Hematopoietic multipotent progenitor cell treated with erythropoietin and hydrocortisone succinate and interleukin-3 and kit ligand, for 15 days (in vitro differentiated cells): ENCODE data around the gene ACE2.

Experiments used
- DNase-seq: peaks from one replicate; pipeline ENCODE4 v3.0.0-alpha.2; 2015; ENCODE audit warnings: low spot score

The ACE2 gene

GRCh38 chrX:15574017-15574416 lies 26.7 kb downstream of the ACE2 start:
- DNase-seq = no peak

- no peak for DNase-seq
These were observed 30.6 kb downstream of the ACE2 start for GRCh38 chrX:15570145-15570544.

GRCh38 chrX:15567886-15568616 lies 32.7 kb downstream of the ACE2 start:
- no peak for DNase-seq

GRCh38 chrX:15567267-15567666 lies 33.5 kb downstream of the ACE2 start:
- no peak for DNase-seq

- DNase-seq = no peak
These were observed 34.5 kb downstream of the ACE2 start for GRCh38 chrX:15566244-15566643.

GRCh38 chrX:15564981-15565579 lies 35.7 kb downstream of the ACE2 start:
- peak; percentile 49 for DNase-seq

GRCh38 chrX:15563056-15563455 lies 37.7 kb downstream of the ACE2 start:
- DNase-seq = no peak

- no peak for DNase-seq
These were observed 39.8 kb downstream of the ACE2 start for GRCh38 chrX:15560924-15561323.

GRCh38 chrX:15559227-15559626 lies 41.5 kb downstream of the ACE2 start:
- no peak for DNase-seq

GRCh38 chrX:15549189-15550012 lies 51.4 kb downstream of the ACE2 start:
- DNase-seq = no peak

- DNase-seq = no peak
These were observed 53.4 kb downstream of the ACE2 start for GRCh38 chrX:15547356-15547755.

- DNase-seq = no peak
These were observed 54.0 kb downstream of the ACE2 start for GRCh38 chrX:15546745-15547144.

- DNase-seq = no peak
These were observed 70.4 kb downstream of the ACE2 start for GRCh38 chrX:15530318-15530717.

- no peak for DNase-seq
These were observed 71.6 kb downstream of the ACE2 start for GRCh38 chrX:15529165-15529564.

- no peak for DNase-seq
These were observed 74.9 kb downstream of the ACE2 start for GRCh38 chrX:15525664-15526416.

- DNase-seq = no peak
These were observed 76.3 kb downstream of the ACE2 start for GRCh38 chrX:15524417-15524816.

GRCh38 chrX:15523088-15523487 lies 77.7 kb downstream of the ACE2 start:
- DNase-seq = no peak

GRCh38 chrX:15522464-15522863 lies 78.3 kb downstream of the ACE2 start:
- no peak for DNase-seq

GRCh38 chrX:15515931-15516330 lies 84.8 kb downstream of the ACE2 start:
- DNase-seq = no peak

- no peak for DNase-seq
These were observed 86.5 kb downstream of the ACE2 start for GRCh38 chrX:15514279-15514678.

- no peak for DNase-seq
These were observed 88.3 kb downstream of the ACE2 start for GRCh38 chrX:15512401-15512965.

- no peak for DNase-seq
These were observed 89.2 kb downstream of the ACE2 start for GRCh38 chrX:15511563-15511962.
